H1 (cell line): Measurements from ENCODE around the gene SHROOM2. TPM values are rescaled to one million over a fixed set of nuclear protein-coding genes. Genes with fewer than 3 reads are reported as not detected.

Experiments
- CTCF ChIA-PET: fragments of 300-600 bp; sonication (Branson Sonifier 250); formaldehyde crosslinking; loops from one replicate; lab custom pipeline; 2021; ENCODE audit not compliant: partially characterized antibody; lab: Charles Lee
- POLR2A ChIA-PET: fragments of 300-600 bp; sonication (Branson Sonifier 250); formaldehyde crosslinking; loops from one replicate; lab custom pipeline; 2021; ENCODE audit warnings: inconsistent platforms; ENCODE audit not compliant: partially characterized antibody; lab: Charles Lee
- DNase-seq, 2 experiments: peaks; one replicate each; pipeline versions ENCODE4 v3.0.0 to v3.0.0-alpha.2; 2010 to 2022; ENCODE audit warnings: low spot score in 2 of 2, low read depth in 1 of 2, mixed read lengths in 1 of 2
- FAIRE-seq: peaks from 2 replicates; lab custom pipeline; 2011; peaks lifted over from hg19 to GRCh38; lab: Jason Lieb, UNC
- H2AFZ ChIP-seq: 2 replicates; pipeline ENCODE4 v1.8.1; 2012; ENCODE audit warnings: low read length, inconsistent platforms
- H2AK5ac ChIP-seq: 2 replicates; pipeline ENCODE4 v1.6.1; 2013; ENCODE audit warnings: low read depth, low read length
- H2BK120ac ChIP-seq: replicated peaks from 2 replicates; pipeline ENCODE3; 2013; ENCODE audit warnings: low read depth, low read length, inconsistent platforms
- H2BK12ac ChIP-seq: 2 replicates; pipeline ENCODE4 v1.6.1; 2013; ENCODE audit warnings: low read depth, low read length
- H2BK15ac ChIP-seq: 2 replicates; pipeline ENCODE4 v1.6.1; 2013; ENCODE audit warnings: low read length
- H2BK20ac ChIP-seq: 2 replicates; pipeline ENCODE4 v1.6.1; 2013; ENCODE audit warnings: low read length
- H2BK5ac ChIP-seq: 2 replicates; pipeline ENCODE4 v1.6.1; 2013; ENCODE audit warnings: low read depth, low read length
- H3K14ac ChIP-seq: 2 replicates; pipeline ENCODE4 v1.6.1; 2013; ENCODE audit warnings: inconsistent platforms; ENCODE audit not compliant: insufficient read length
- H3K18ac ChIP-seq: 2 replicates; pipeline ENCODE4 v1.6.1; 2013; ENCODE audit warnings: low read length; ENCODE audit errors: extremely low read depth
- H3K23ac ChIP-seq: 2 replicates; pipeline ENCODE4 v1.6.1; 2013; ENCODE audit warnings: inconsistent platforms; ENCODE audit not compliant: insufficient read length
- H3K23me2 ChIP-seq: 2 replicates; pipeline ENCODE4 v1.6.1; 2013; ENCODE audit warnings: low read depth, low read length
- H3K27ac ChIP-seq: 2 replicates; pipeline ENCODE4 v1.6.1; 2011; ENCODE audit warnings: low read depth, low read length, inconsistent platforms
- H3K27me3 ChIP-seq, 4 experiments: replicated peaks in 1 of 4; 1 replicate in 1 of 4; 2 replicates in 3 of 4; pipeline versions ENCODE4 v1.6.1 to v1.8.1; 2011 to 2013; ENCODE audit warnings: low read length in 3 of 4, mild to moderate bottlenecking in 3 of 4, inconsistent platforms in 2 of 4, mixed read lengths in 2 of 4, moderate library complexity in 1 of 4; ENCODE audit not compliant: control insufficient read depth in 3 of 4, insufficient read depth in 3 of 4; ENCODE audit errors: extremely low read depth in 1 of 4
- H3K36me3 ChIP-seq, 4 experiments: 2 replicates each; pipeline versions ENCODE4 v1.6.1 to v1.8.1; 2011 to 2013; ENCODE audit warnings: mild to moderate bottlenecking in 4 of 4, low read length in 3 of 4, moderate library complexity in 2 of 4, control low read depth in 1 of 4, inconsistent platforms in 1 of 4; ENCODE audit not compliant: insufficient read depth in 4 of 4, control insufficient read depth in 2 of 4
- H3K4ac ChIP-seq: replicated peaks from 2 replicates; pipeline ENCODE3; 2013; ENCODE audit warnings: low read length, low read depth, mixed read lengths, inconsistent platforms; ENCODE audit not compliant: insufficient read length
- H3K4me1 ChIP-seq, 4 experiments: replicated peaks in 1 of 4; 1 replicate in 1 of 4; 2 replicates in 3 of 4; pipeline versions ENCODE4 v1.6.1 to v1.8.1; 2011 to 2013; ENCODE audit warnings: low read length in 3 of 4, inconsistent platforms in 2 of 4, mixed read lengths in 1 of 4; ENCODE audit not compliant: insufficient read depth in 4 of 4, control insufficient read depth in 3 of 4
- H3K4me2 ChIP-seq, 2 experiments: 2 replicates each; pipeline versions ENCODE4 v1.6.1 to v1.8.1; 2011 to 2013; ENCODE audit warnings: low read depth in 2 of 2, low read length in 2 of 2, control low read depth in 1 of 2, inconsistent platforms in 1 of 2, mild to moderate bottlenecking in 1 of 2; ENCODE audit not compliant: insufficient read depth in 1 of 2
- H3K4me3 ChIP-seq, 4 experiments: fragments of 200-600, 300-600 bp in 1 of 4; sonication (generic), shearing (Covaris generic), sonication (Bioruptor Twin) in 1 of 4; 2 replicates each; pipeline versions ENCODE4 v1.5.1 to v1.8.1; 2011 to 2016; ENCODE audit warnings: low read length in 4 of 4, low read depth in 3 of 4, control low read depth in 2 of 4, inconsistent platforms in 2 of 4, mild to moderate bottlenecking in 2 of 4, mixed read lengths in 1 of 4, moderate library complexity in 1 of 4; ENCODE audit not compliant: insufficient read depth in 2 of 4; ENCODE audit errors: extremely low read depth in 1 of 4
- H3K56ac ChIP-seq: replicated peaks from 2 replicates; pipeline ENCODE3; 2013; ENCODE audit warnings: low read depth, mild to moderate bottlenecking, mixed read lengths, low read length, inconsistent platforms; ENCODE audit not compliant: insufficient read length
- H3K79me1 ChIP-seq: 2 replicates; pipeline ENCODE4 v1.6.1; 2013; ENCODE audit warnings: low read depth, low read length, control low read depth
- H3K79me2 ChIP-seq, 2 experiments: 2 replicates each; pipeline versions ENCODE4 v1.6.1 to v1.8.1; 2012 to 2013; ENCODE audit warnings: low read length in 2 of 2, mild to moderate bottlenecking in 2 of 2, inconsistent platforms in 1 of 2; ENCODE audit not compliant: insufficient read depth in 2 of 2, control insufficient read depth in 1 of 2
- H3K9ac ChIP-seq, 4 experiments: replicated peaks in 1 of 4; 1 replicate in 1 of 4; 2 replicates in 3 of 4; pipeline versions ENCODE4 v1.6.1 to v1.8.1; 2011 to 2013; ENCODE audit warnings: low read depth in 3 of 4, low read length in 3 of 4, control low read depth in 2 of 4, mild to moderate bottlenecking in 2 of 4, moderate library complexity in 2 of 4, inconsistent platforms in 1 of 4; ENCODE audit errors: extremely low read depth in 1 of 4
- H3K9me3 ChIP-seq, 2 experiments: 2 replicates each; pipeline versions ENCODE4 v1.6.1 to v1.8.1; 2012 to 2013; ENCODE audit warnings: mild to moderate bottlenecking in 2 of 2, moderate library complexity in 2 of 2, control low read depth in 1 of 2, inconsistent platforms in 1 of 2, low read depth in 1 of 2, low read length in 1 of 2, mixed read lengths in 1 of 2; ENCODE audit not compliant: insufficient read depth in 2 of 2
- H4K20me1 ChIP-seq, 2 experiments: replicated peaks in 1 of 2; 2 replicates each; pipeline versions ENCODE3 to v1.8.1; 2011 to 2013; ENCODE audit warnings: inconsistent platforms in 2 of 2, low read length in 2 of 2, mild to moderate bottlenecking in 1 of 2; ENCODE audit not compliant: insufficient read depth in 2 of 2, control insufficient read depth in 1 of 2
- H4K5ac ChIP-seq: 2 replicates; pipeline ENCODE4 v1.6.1; 2013; ENCODE audit warnings: low read length, low read depth, mixed read lengths, inconsistent platforms; ENCODE audit not compliant: insufficient read length
- H4K8ac ChIP-seq: 2 replicates; pipeline ENCODE4 v1.8.0; 2013; ENCODE audit warnings: mild to moderate bottlenecking, moderate library complexity, low read length, inconsistent platforms; ENCODE audit not compliant: insufficient read depth; ENCODE audit errors: extremely low read depth
- H4K91ac ChIP-seq: replicated peaks from 2 replicates; pipeline ENCODE3; 2013; ENCODE audit warnings: low read length, mixed read lengths, inconsistent platforms; ENCODE audit not compliant: insufficient read length
- BRCA1 ChIP-seq: IDR thresholded peaks from 2 replicates; pipeline ENCODE4 v1.6.1; 2012; ENCODE audit warnings: low read depth, low read length, improper control_type of control experiment
- CHD2 ChIP-seq: IDR thresholded peaks from 2 replicates; pipeline ENCODE4 v1.6.1; 2012; ENCODE audit warnings: low read length, improper control_type of control experiment
- EP300 ChIP-seq, 2 experiments: IDR thresholded peaks; 1 replicate in 1 of 2; 2 replicates in 1 of 2; pipeline ENCODE4 v1.6.1; 2011 to 2012; ENCODE audit warnings: low read depth in 2 of 2, low read length in 2 of 2, mild to moderate bottlenecking in 2 of 2, borderline replicate concordance in 1 of 2, inconsistent platforms in 1 of 2, moderate library complexity in 1 of 2
- HDAC2 ChIP-seq, 2 experiments: fragments of 300-600 bp in 1 of 2; sonication (generic) in 1 of 2; IDR thresholded peaks; 2 replicates each; pipeline ENCODE4 v1.6.1; 2011 to 2012; ENCODE audit warnings: low read depth in 2 of 2, low read length in 2 of 2, mild to moderate bottlenecking in 2 of 2, moderate library complexity in 2 of 2, borderline replicate concordance in 1 of 2, inconsistent platforms in 1 of 2
- JUND ChIP-seq: IDR thresholded peaks from 2 replicates; pipeline ENCODE4 v1.6.1; 2011; ENCODE audit warnings: mild to moderate bottlenecking, improper control_type of control experiment, low read length
- KDM1A ChIP-seq: fragments of 200-600, 300-600 bp; sonication (generic); IDR thresholded peaks from 2 replicates; pipeline ENCODE4 v1.7.1; 2016; ENCODE audit warnings: mild to moderate bottlenecking, low read length, borderline replicate concordance
- NRF1 ChIP-seq: IDR thresholded peaks from 2 replicates; pipeline ENCODE4 v1.6.1; 2011; ENCODE audit warnings: mild to moderate bottlenecking, low read depth, low read length, improper control_type of control experiment
- RFX5 ChIP-seq: IDR thresholded peaks from 2 replicates; pipeline ENCODE4 v1.6.1; 2011; ENCODE audit warnings: low read depth, low read length, improper control_type of control experiment, borderline replicate concordance
- SRF ChIP-seq: IDR thresholded peaks from 2 replicates; pipeline ENCODE4 v1.6.1; 2011; ENCODE audit warnings: mild to moderate bottlenecking, low read depth, low read length, moderate library complexity
- TAF7 ChIP-seq: optimal IDR thresholded peaks from 2 replicates; pipeline ENCODE3; 2011; ENCODE audit warnings: low read depth, mild to moderate bottlenecking, inconsistent platforms, low read length, moderate library complexity, borderline replicate concordance
- TBP ChIP-seq: IDR thresholded peaks from 2 replicates; pipeline ENCODE4 v1.6.1; 2011; ENCODE audit warnings: low read depth, low read length, improper control_type of control experiment
- WGBS, 2 experiments: shearing (Covaris generic) in 1 of 2; methylation state at CpG; one replicate each; pipeline versions ENCODE4 v1.1.6 to v1.1.7; 2013 to 2015; ENCODE audit warnings: low lambda C conversion rate in 2 of 2, mixed read lengths in 2 of 2, inconsistent platforms in 1 of 2, low coverage in 1 of 2, missing lambda C conversion rate in 1 of 2; ENCODE audit not compliant: insufficient replicate concordance in 2 of 2, insufficient coverage in 1 of 2, insufficient read length in 1 of 2; ENCODE audit errors: extremely low coverage in 1 of 2, missing lambda C conversion rate in 1 of 2; 5-methylcytosine and 5-hydroxymethylcytosine counted together
- polyA plus RNA-seq, 7 experiments: library from polyadenylated mRNA; depleted of rRNA in 3 of 7; stranded (reverse) in 5 of 7; unstranded in 2 of 7; fragments of >200 nt in 5 of 7; fragments of 200-250 nt in 2 of 7; gene quantifications; 1 replicate in 5 of 7; 2 replicates in 1 of 7; 4 replicates in 1 of 7; pipeline versions ENCODE4 v1.2.1 to v1.2.3, GENCODE V29; 2011 to 2013; ENCODE audit warnings: missing spikeins in 2 of 7, mixed read lengths in 2 of 7
- total RNA-seq: library from RNA; stranded (reverse); fragmentation: NEBNext Ultra II Directional; extraction: Animal tissue kit (Norgen Biotek cat#: 25700); gene quantifications from 2 replicates; pipeline ENCODE4 v1.2.1, GENCODE V29; 2021

Gene SHROOM2
- total and polyA plus RNA-seq, 2 of the 8 experiments (the other 6 are each of a cell fraction or from before 2014, with no cell fraction given), result 3.4 to 14.2 TPM

DNA sequence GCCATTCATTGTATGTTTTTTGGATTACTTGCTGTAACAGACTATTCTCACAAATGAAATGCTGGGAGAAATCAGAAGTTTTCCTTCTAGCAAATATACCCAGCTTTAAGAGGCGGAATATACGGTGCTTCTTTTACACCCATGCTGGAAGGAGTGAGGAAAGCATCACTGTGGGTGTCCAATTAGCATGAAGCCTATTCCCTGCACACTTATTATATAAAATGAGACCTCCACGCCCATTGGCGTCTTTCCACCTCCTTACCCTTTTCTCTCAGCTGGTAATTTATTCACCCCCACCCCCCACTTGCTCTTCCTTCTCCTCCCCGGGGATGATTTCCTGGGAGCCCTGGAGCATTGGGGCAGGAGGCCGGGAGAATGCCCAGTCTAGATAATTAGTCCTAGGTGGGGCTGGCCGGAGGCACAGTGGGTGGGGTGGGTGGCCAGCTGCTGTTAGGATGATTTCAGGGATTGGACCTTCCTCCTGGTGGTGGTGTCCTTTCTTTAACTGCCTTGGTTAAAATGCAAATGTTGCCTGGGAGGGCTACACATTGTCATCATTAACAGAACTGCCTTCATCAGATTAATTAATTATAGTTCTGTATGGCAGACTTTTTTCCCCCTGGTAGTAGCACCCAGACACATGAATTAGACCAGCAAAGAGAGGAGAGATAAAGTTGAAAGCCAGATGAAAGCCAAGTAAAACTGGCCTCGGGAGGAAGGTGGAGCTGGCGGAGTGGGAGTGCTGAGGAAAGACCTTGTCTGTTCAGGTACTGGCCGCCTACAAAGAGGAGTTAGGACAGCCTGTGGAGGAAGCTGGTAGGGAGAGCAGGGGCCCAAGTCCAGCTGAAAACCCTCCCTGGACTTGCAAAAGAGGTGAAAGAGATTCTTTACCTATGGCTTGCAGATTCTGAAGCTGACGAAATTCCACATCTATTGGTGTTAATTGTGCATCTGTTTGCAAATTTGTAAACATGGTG lies 11.4 kb downstream of the SHROOM2 start:
- DNase-seq (no peak), FAIRE-seq (no peak)
- Histone ChIP-seq H3K4me3 (no peak overlapping the region), H2AFZ (no peak overlapping the region), H4K20me1 (peaks cover 0 to 2% of the 10 kb centered on the region in 2 experiments), H3K23me2 (no peaks in the 10 kb centered on the region), H2BK20ac (no peak overlapping the region), H4K5ac (no peak overlapping the region), H4K91ac (no peak overlapping the region), H2BK5ac (no peak overlapping the region), H3K27me3 (no peaks in the 10 kb centered on the region), H3K4me1 (peaks cover 0 to 9% (median 6%) of the 10 kb centered on the region in 4 experiments; a peak in 6 of 7 replicates), H3K9me3 (peaks cover 0 to 4% of the 10 kb centered on the region in 2 experiments; a peak in 2 of 4 replicates), H2BK12ac (no peak overlapping the region), H3K14ac (no peak overlapping the region), H3K27ac (no peak overlapping the region), H3K18ac (0 out of 2 replicates have a peak overlapping the region, but pooled peaks have one; percentile 19), H2AK5ac (no peak overlapping the region), H4K8ac (no peak overlapping the region), H2BK120ac (no peak overlapping the region), H2BK15ac (no peak overlapping the region), H3K79me2 (peaks cover 0 to 81% of the 10 kb centered on the region in 2 experiments; a peak in 2 of 4 replicates), H3K56ac (no peak overlapping the region), H3K36me3 (peaks cover 0 to 5% (median 0%) of the 10 kb centered on the region in 4 experiments; a peak in 2 of 8 replicates), H3K79me1 (no peaks in the 10 kb centered on the region; the same call in 1 of the 2 replicates), H3K4me2 (no peak overlapping the region; a peak in 1 of 4 replicates), H3K23ac (no peak overlapping the region), H3K9ac (no peak overlapping the region), H3K4ac (no peak overlapping the region)
- ChIA-PET CTCF (interaction anchor here (1.1 to 1.4 kb wide), 2 partner anchors 14 to 24 kb away, joined by 3 to 4 read pairs; no protein-coding TSS in a partner anchor), POLR2A (interaction anchor here (0.6 to 1.1 kb wide), 2 partner anchors 9 to 34 kb away, joined by 3 to 4 read pairs; no protein-coding TSS in a partner anchor)
- WGBS, 2 experiments, result 53% methylated on average over 4 of the region's 11 CpGs; no CpG with 5 or more reads in 1 of the 2 experiments
- no peak for TF ChIP-seq KDM1A
- TF ChIP-seq EP300 (IDR thresholded peaks at IDR 0.05; ENCODE audit: borderline replicate concordance in 1 of 2, low read depth in 2 of 2, low read length in 2 of 2), result no peak
- no peak for TF ChIP-seq SRF
- TF ChIP-seq TBP, result no peak
- TF ChIP-seq RFX5, result no peak
- TF ChIP-seq JUND, result no peak
- no peak for TF ChIP-seq TAF7
- no peak for TF ChIP-seq NRF1
- TF ChIP-seq CHD2, result no peak
- no peak for TF ChIP-seq BRCA1
- TF ChIP-seq HDAC2 (IDR thresholded peaks at IDR 0.05; ENCODE audit: borderline replicate concordance in 1 of 2, low read depth in 2 of 2, low read length in 2 of 2), result no peak
